NT2/D1 (cell line): ENCODE measurements around the gene DOCK8.

Source experiments
- YY1 ChIP-seq: IDR thresholded peaks from 2 replicates; pipeline ENCODE4 v1.6.1; 2011; ENCODE audit not compliant: insufficient read length, insufficient read depth
- ZNF274 ChIP-seq: IDR thresholded peaks from 2 replicates; pipeline ENCODE4 v1.6.1; 2011; ENCODE audit warnings: mild to moderate bottlenecking, low read depth, low read length

GRCh38 chr9:296411-296810 is 81.7 kb downstream of the DOCK8 start:
- no peak for TF ChIP-seq ZNF274
- TF ChIP-seq YY1 = no peak
